Nephron progenitor cell (in vitro differentiated cells): Measurements from ENCODE around the gene TNMD.

Experiments used
- DNase-seq: peaks from one replicate; pipeline ENCODE4 v3.0.0; 2021
- H3K27ac Mint-ChIP-seq: 2 replicates; pipeline ENCODE4 v1.8.0; 2021; ENCODE audit warnings: mild to moderate bottlenecking, moderate library complexity, mixed read lengths
- H3K27me3 Mint-ChIP-seq: 2 replicates; pipeline ENCODE4 v1.8.0; 2021; ENCODE audit warnings: mild to moderate bottlenecking, low read depth, mixed read lengths; ENCODE audit not compliant: poor library complexity
- H3K36me3 Mint-ChIP-seq: 2 replicates; pipeline ENCODE4 v1.8.0; 2021; ENCODE audit warnings: low read depth, mixed read lengths
- H3K4me1 Mint-ChIP-seq: 2 replicates; pipeline ENCODE4 v1.8.0; 2021; ENCODE audit warnings: mixed read lengths
- H3K4me3 Mint-ChIP-seq: 2 replicates; pipeline ENCODE4 v1.8.0; 2021; ENCODE audit warnings: mild to moderate bottlenecking, moderate library complexity, mixed read lengths
- H3K9me3 Mint-ChIP-seq: 2 replicates; pipeline ENCODE4 v1.8.0; 2021; ENCODE audit warnings: mild to moderate bottlenecking, moderate library complexity, mixed read lengths
- CTCF ChIP-seq: fragments of 200-600 bp; sonication (generic); IDR thresholded peaks from 2 replicates; pipeline ENCODE4 v1.5.0; 2021; ENCODE audit warnings: antibody characterized with exemption

Gene TNMD

GRCh38 chrX:100609591-100609990 lies 24.9 kb downstream of the TNMD start:
- no peak overlapping the region for H3K4me3 Mint-ChIP-seq
- peaks cover under 1% of the 10 kb centered on the region for H3K4me1 Mint-ChIP-seq
- no peak overlapping the region for H3K27ac Mint-ChIP-seq
- no peak for TF ChIP-seq CTCF
- no peaks in the 10 kb centered on the region for H3K36me3 Mint-ChIP-seq
- peaks cover 14% of the 10 kb centered on the region for H3K9me3 Mint-ChIP-seq
- DNase-seq, result no peak
- H3K27me3 Mint-ChIP-seq, result peaks cover 3% of the 10 kb centered on the region

GRCh38 chrX:100611951-100612350 lies 27.2 kb downstream of the TNMD start:
- TF ChIP-seq CTCF, result no peak
- Mint-ChIP-seq H3K27me3 (peaks cover 3% of the 10 kb centered on the region), H3K4me3 (no peak overlapping the region), H3K4me1 (peaks cover 5% of the 10 kb centered on the region), H3K9me3 (peaks cover 29% of the 10 kb centered on the region), H3K27ac (no peak overlapping the region), H3K36me3 (no peaks in the 10 kb centered on the region)
- no peak for DNase-seq

- Mint-ChIP-seq H3K27me3 (peaks cover 3% of the 10 kb centered on the region), H3K4me3 (no peak overlapping the region), H3K36me3 (no peaks in the 10 kb centered on the region), H3K9me3 (peaks cover 45% of the 10 kb centered on the region), H3K27ac (no peak overlapping the region), H3K4me1 (peaks cover 5% of the 10 kb centered on the region)
- peak; percentile 38 for TF ChIP-seq CTCF
- no peak for DNase-seq
These were observed 30.3 kb downstream of the TNMD start for GRCh38 chrX:100615005-100615404.

- Mint-ChIP-seq H3K4me3 (no peak overlapping the region), H3K9me3 (peaks cover 45% of the 10 kb centered on the region), H3K36me3 (peaks cover 16% of the 10 kb centered on the region), H3K27ac (no peak overlapping the region), H3K4me1 (no peaks in the 10 kb centered on the region), H3K27me3 (no peaks in the 10 kb centered on the region)
- TF ChIP-seq CTCF, result no peak
- DNase-seq, result no peak
These were observed 38.3 kb downstream of the TNMD start for GRCh38 chrX:100623001-100623400.

GRCh38 chrX:100625985-100626491 lies 41.3 kb downstream of the TNMD start:
- no peaks in the 10 kb centered on the region for H3K27me3 Mint-ChIP-seq
- H3K36me3 Mint-ChIP-seq, result peaks cover 38% of the 10 kb centered on the region
- TF ChIP-seq CTCF, result no peak
- no peak for DNase-seq
- H3K4me1 Mint-ChIP-seq, result peaks cover 8% of the 10 kb centered on the region
- H3K27ac Mint-ChIP-seq, result peak overlapping the region; percentile 57
- H3K4me3 Mint-ChIP-seq, result no peak overlapping the region
- peaks cover 30% of the 10 kb centered on the region for H3K9me3 Mint-ChIP-seq

- Mint-ChIP-seq H3K27ac (no peak overlapping the region), H3K9me3 (peaks cover 44% of the 10 kb centered on the region), H3K36me3 (peaks cover 38% of the 10 kb centered on the region), H3K27me3 (no peaks in the 10 kb centered on the region), H3K4me3 (peak overlapping the region; percentile 88), H3K4me1 (peaks cover 19% of the 10 kb centered on the region)
- no peak for DNase-seq
- TF ChIP-seq CTCF, result no peak
These were observed 50.3 kb downstream of the TNMD start for GRCh38 chrX:100635040-100635439.
